Activated CD8-positive, alpha-beta T cell treated with anti-CD3 and anti-CD28 coated beads for 36 hours (primary cell): ENCODE measurements around the gene S1PR2. TPM values are rescaled to one million over a fixed set of nuclear protein-coding genes. Genes with fewer than 3 reads are reported as not detected.

ENCODE experiments used
- ATAC-seq: fragments of 200-7000 bp; cut with Tn5 transposase; one replicate; pipeline ENCODE4 v1.10.0; 2021; ENCODE audit warnings: mild to moderate bottlenecking, moderate library complexity
- CTCF ChIA-PET: fragments of 350-600 bp; sonication (Branson Sonifier 250); formaldehyde crosslinking; loops from one replicate; lab custom pipeline; 2021; ENCODE audit warnings: antibody characterized with exemption; lab: Charles Lee
- POLR2A ChIA-PET: fragments of 350-600 bp; sonication (Branson Sonifier 250); formaldehyde crosslinking; loops from one replicate; lab custom pipeline; 2021; ENCODE audit warnings: antibody characterized with exemption; lab: Charles Lee
- DNase-seq: peaks from one replicate; pipeline ENCODE4 v3.0.0-alpha.2; 2020
- H3K27ac Mint-ChIP-seq: one replicate; pipeline ENCODE4 v1.8.0; 2021; ENCODE audit warnings: mild to moderate bottlenecking, mixed read lengths
- H3K27me3 Mint-ChIP-seq: one replicate; pipeline ENCODE4 v1.8.0; 2021; ENCODE audit warnings: mixed read lengths
- H3K36me3 Mint-ChIP-seq: one replicate; pipeline ENCODE4 v1.8.0; 2021; ENCODE audit warnings: low read depth, mixed read lengths
- H3K4me1 Mint-ChIP-seq: one replicate; pipeline ENCODE4 v1.8.0; 2021; ENCODE audit warnings: low read depth, mixed read lengths
- H3K4me3 Mint-ChIP-seq: one replicate; pipeline ENCODE4 v1.8.0; 2021; ENCODE audit warnings: mild to moderate bottlenecking, moderate library complexity, mixed read lengths
- H3K9me3 Mint-ChIP-seq: one replicate; pipeline ENCODE4 v1.8.0; 2021; ENCODE audit warnings: mixed read lengths
- CTCF ChIP-seq: fragments of 200-600 bp; IDR thresholded peaks from one replicate; pipeline ENCODE4 v1.8.0; 2022; ENCODE audit warnings: antibody characterized with exemption, mild to moderate bottlenecking
- intact Hi-C: fragments of 100-400 bp; cut with micrococcal nuclease; formaldehyde crosslinking; loops from one replicate; pipeline ENCODE4 v1.10.0; 2022
- total RNA-seq, 2 experiments: library from RNA; stranded (reverse); gene quantifications; one replicate each; pipeline ENCODE4 v1.2.3, GENCODE V29; 2021

S1PR2 gene
- total RNA-seq, 2 experiments from 2014 or later = 6.3 to 6.6 TPM

- H3K9me3 Mint-ChIP-seq = no peaks in the 10 kb centered on the region
- no peak overlapping the region for H3K4me3 Mint-ChIP-seq
- ChIA-PET POLR2A (no interaction called here), CTCF (no interaction called here)
- TF ChIP-seq CTCF = no peak
- DNase-seq = no peak
- H3K27me3 Mint-ChIP-seq = no peaks in the 10 kb centered on the region
- H3K36me3 Mint-ChIP-seq = no peaks in the 10 kb centered on the region
- intact Hi-C loops = no loop called here
- peaks cover 8% of the 10 kb centered on the region for H3K4me1 Mint-ChIP-seq
- ATAC-seq = no peak
- no peak overlapping the region for H3K27ac Mint-ChIP-seq
These were observed 14.0 kb downstream of the S1PR2 start for GRCh38 chr19:10217085-10217484.

GRCh38 chr19:10214784-10215183 is 16.3 kb downstream of the S1PR2 start:
- intact Hi-C loops = no loop called here
- no peak for DNase-seq
- ChIA-PET CTCF (interaction anchor here (1.3 to 2.1 kb wide), 5 partner anchors 13 to 44 kb away, joined by 3 to 6 read pairs (median 5); no protein-coding TSS in a partner anchor), POLR2A (interaction anchor here (1.2 kb wide), 1 partner anchor 21 kb away, joined by 5 read pairs; no protein-coding TSS in a partner anchor)
- no peaks in the 10 kb centered on the region for H3K9me3 Mint-ChIP-seq
- H3K27me3 Mint-ChIP-seq = no peaks in the 10 kb centered on the region
- peaks cover 6% of the 10 kb centered on the region for H3K4me1 Mint-ChIP-seq
- no peak overlapping the region for H3K27ac Mint-ChIP-seq
- no peak for TF ChIP-seq CTCF
- no peak overlapping the region for H3K4me3 Mint-ChIP-seq
- no peaks in the 10 kb centered on the region for H3K36me3 Mint-ChIP-seq
- ATAC-seq = no peak

- Mint-ChIP-seq H3K4me3 (no peak overlapping the region), H3K9me3 (peaks cover 5% of the 10 kb centered on the region), H3K36me3 (peaks cover 2% of the 10 kb centered on the region), H3K27ac (no peak overlapping the region), H3K27me3 (no peaks in the 10 kb centered on the region), H3K4me1 (no peaks in the 10 kb centered on the region)
- intact Hi-C loops = no loop called here
- CTCF ChIA-PET = interaction anchor here (0.7 to 1.4 kb wide), 2 partner anchors 8 to 168 kb away, joined by 3 read pairs; no protein-coding TSS in a partner anchor
- ATAC-seq = no peak
- POLR2A ChIA-PET = interaction anchor here (0.6 kb wide), 2 partner anchors 85 to 92 kb away, joined by 3 read pairs; partner anchors contain the start of gene EIF3G
- TF ChIP-seq CTCF = no peak
- DNase-seq = no peak
These were observed 19.4 kb downstream of the S1PR2 start for GRCh38 chr19:10211691-10212090.

- ATAC-seq (no peak), DNase-seq (no peak)
- no peaks in the 10 kb centered on the region for H3K4me1 Mint-ChIP-seq
- H3K4me3 Mint-ChIP-seq = no peak overlapping the region
- no peaks in the 10 kb centered on the region for H3K27me3 Mint-ChIP-seq
- TF ChIP-seq CTCF = no peak
- intact Hi-C loops = no loop called here
- POLR2A ChIA-PET = interaction anchor here (0.6 to 1.4 kb wide), 3 partner anchors 16 to 92 kb away, joined by 3 to 6 read pairs (median 3); partner anchors contain the start of genes DNMT1 and EIF3G
- peaks cover 2% of the 10 kb centered on the region for H3K36me3 Mint-ChIP-seq
- CTCF ChIA-PET = interaction anchor here (0.7 to 2.2 kb wide), 6 partner anchors 9 to 178 kb away, joined by 3 to 6 read pairs (median 3); no protein-coding TSS in a partner anchor
- no peak overlapping the region for H3K27ac Mint-ChIP-seq
- peaks cover 5% of the 10 kb centered on the region for H3K9me3 Mint-ChIP-seq
These were observed 20.1 kb downstream of the S1PR2 start for GRCh38 chr19:10211061-10211460.

- Mint-ChIP-seq H3K27ac (no peak overlapping the region), H3K36me3 (peaks cover 2% of the 10 kb centered on the region), H3K27me3 (no peaks in the 10 kb centered on the region), H3K4me3 (no peak overlapping the region), H3K4me1 (no peaks in the 10 kb centered on the region), H3K9me3 (peaks cover 5% of the 10 kb centered on the region)
- ATAC-seq (no peak), DNase-seq (no peak)
- no peak for TF ChIP-seq CTCF
- ChIA-PET POLR2A (no interaction called here), CTCF (interaction anchor here (2.2 to 4.4 kb wide), 2 partner anchors 11 to 41 kb away, joined by 6 to 18 read pairs; no protein-coding TSS in a partner anchor)
- intact Hi-C loops = no loop called here
These were observed 21.8 kb downstream of the S1PR2 start for GRCh38 chr19:10209315-10209714.
